ENCODE results near the gene PSG7.
"Not testable (repeated sequence)": the region's sequence is repeated elsewhere in the genome, so short reads cannot be mapped to it uniquely, and the experiment has no call there.

GRCh38 chr19:42920971-42921370 is 16.0 kb downstream of the PSG7 start:
- TF ChIP-seq CTCF, POLR2A (IDR thresholded peaks at IDR 0.05): not testable (repeated sequence)

Measured in right lobe of liver (tissue), 4 donors.